Cardiac muscle cell (in vitro differentiated cells and primary cell): ENCODE measurements around the gene RSPH9. TPM values are rescaled to one million over a fixed set of nuclear protein-coding genes. Genes with fewer than 3 reads are reported as not detected.

Experiments used
- DNase-seq, 2 donors: peaks; one replicate each; pipeline versions ENCODE4 v3.0.0 to v3.0.0-alpha.2; 2010 to 2017; ENCODE audit warnings: low read depth in 1 of 2, low spot score in 1 of 2
- H3K27ac ChIP-seq: fragments of 200-600 bp; sonication (generic); 2 replicates; pipeline ENCODE4 v1.5.1; 2016
- H3K27me3 ChIP-seq: fragments of 200-600 bp; sonication (generic); 2 replicates; pipeline ENCODE4 v1.6.0; 2016; ENCODE audit warnings: control low read depth
- H3K36me3 ChIP-seq: fragments of 200-600 bp; sonication (generic); 2 replicates; pipeline ENCODE4 v1.5.1; 2016; ENCODE audit warnings: control low read depth
- H3K4me1 ChIP-seq: fragments of 200-600 bp; sonication (generic); 2 replicates; pipeline ENCODE4 v1.8.1; 2017; ENCODE audit warnings: low read depth, mild to moderate bottlenecking, mixed run types
- H3K4me3 ChIP-seq: fragments of 200-600 bp; sonication (generic); 2 replicates; pipeline ENCODE4 v1.5.1; 2016; ENCODE audit warnings: mild to moderate bottlenecking
- H3K9me3 ChIP-seq: fragments of 200-600 bp; sonication (generic); 2 replicates; pipeline ENCODE4 v1.5.1; 2017; ENCODE audit warnings: low read depth, mild to moderate bottlenecking, control low read depth
- CTCF ChIP-seq: IDR thresholded peaks from 2 replicates; pipeline ENCODE4 v1.5.1; 2012; ENCODE audit warnings: low read depth, mild to moderate bottlenecking, low read length
- polyA plus RNA-seq: library from polyadenylated mRNA; unstranded; fragments of >200 nt; fragmentation: Nextera tagmentation; extraction: Ambion mirVana; gene quantifications from 2 replicates; pipeline ENCODE4 v1.2.1, GENCODE V29; 2016
- total RNA-seq: library from RNA; depleted of rRNA; stranded (reverse); fragments of >200 nt; gene quantifications from 2 replicates; pipeline ENCODE4 v1.2.3, GENCODE V29; 2016

RSPH9 gene
- total RNA-seq = 2.1 and 2.9 TPM in 2 replicates
- 5.8 and 8.1 TPM in 2 replicates for polyA plus RNA-seq

GRCh38 chr6:43644940-43645612 lies at the start of gene RSPH9:
Gene RSPH9 (plus strand): TSS chr6:43645036. CDS start chr6:43645099, 63 bp downstream.
- Histone ChIP-seq H3K27me3 (no peaks in the 10 kb centered on the region), H3K9me3 (no peaks in the 10 kb centered on the region), H3K4me3 (peak within 1 kb of the TSS; percentile 45), H3K36me3 (peaks cover 12% of the 10 kb centered on the region), H3K4me1 (no peaks in the 10 kb centered on the region), H3K27ac (peak within 1 kb of the TSS; percentile 25)
- TF ChIP-seq CTCF = no peak
- DNase-seq = peak; percentile 81 to 88

- no peak overlapping the region for H3K4me3 ChIP-seq
- H3K9me3 ChIP-seq = no peaks in the 10 kb centered on the region
- TF ChIP-seq CTCF = no peak
- H3K4me1 ChIP-seq = no peaks in the 10 kb centered on the region
- no peak for DNase-seq
- H3K27me3 ChIP-seq = no peaks in the 10 kb centered on the region
- peaks cover 21% of the 10 kb centered on the region for H3K36me3 ChIP-seq
- H3K27ac ChIP-seq = no peak overlapping the region
Measured at GRCh38 chr6:43600595-43600994, 44.2 kb upstream of the RSPH9 start.

GRCh38 chr6:43604174-43604573 lies 40.7 kb upstream of the RSPH9 start:
- no peaks in the 10 kb centered on the region for H3K27me3 ChIP-seq
- H3K9me3 ChIP-seq = no peaks in the 10 kb centered on the region
- DNase-seq = peak in 1 of 2 donors; percentile 84
- no peak for TF ChIP-seq CTCF
- H3K36me3 ChIP-seq = peaks cover 27% of the 10 kb centered on the region
- H3K4me1 ChIP-seq = peaks cover 8% of the 10 kb centered on the region
- H3K4me3 ChIP-seq = no peak overlapping the region
- no peak overlapping the region for H3K27ac ChIP-seq

- H3K36me3 ChIP-seq = peaks cover 27% of the 10 kb centered on the region
- peaks cover 18% of the 10 kb centered on the region for H3K4me1 ChIP-seq
- H3K4me3 ChIP-seq = no peak overlapping the region
- no peak for TF ChIP-seq CTCF
- H3K27ac ChIP-seq = no peak overlapping the region
- DNase-seq = no peak
- H3K9me3 ChIP-seq = no peaks in the 10 kb centered on the region
- H3K27me3 ChIP-seq = no peaks in the 10 kb centered on the region
Measured at GRCh38 chr6:43606019-43606418, 38.8 kb upstream of the RSPH9 start.

- Histone ChIP-seq H3K4me3 (no peak overlapping the region), H3K27ac (no peak overlapping the region), H3K4me1 (peaks cover 22% of the 10 kb centered on the region), H3K27me3 (no peaks in the 10 kb centered on the region), H3K36me3 (peaks cover 23% of the 10 kb centered on the region), H3K9me3 (no peaks in the 10 kb centered on the region)
- peak; percentile 86 to 90 for DNase-seq
- TF ChIP-seq CTCF = peak; percentile 84
Measured at GRCh38 chr6:43608310-43608763, 36.5 kb upstream of the RSPH9 start.
